ENCODE measurements around the gene PTPRN2.
"Not testable (repeated sequence)": the region's sequence is repeated elsewhere in the genome, so short reads cannot be mapped to it uniquely, and the experiment has no call there.

PTPRN2 gene

GRCh38 chr7:158357898-158358821 is 229.5 kb downstream of the PTPRN2 start:
- no peak for DNase-seq

DNA sequence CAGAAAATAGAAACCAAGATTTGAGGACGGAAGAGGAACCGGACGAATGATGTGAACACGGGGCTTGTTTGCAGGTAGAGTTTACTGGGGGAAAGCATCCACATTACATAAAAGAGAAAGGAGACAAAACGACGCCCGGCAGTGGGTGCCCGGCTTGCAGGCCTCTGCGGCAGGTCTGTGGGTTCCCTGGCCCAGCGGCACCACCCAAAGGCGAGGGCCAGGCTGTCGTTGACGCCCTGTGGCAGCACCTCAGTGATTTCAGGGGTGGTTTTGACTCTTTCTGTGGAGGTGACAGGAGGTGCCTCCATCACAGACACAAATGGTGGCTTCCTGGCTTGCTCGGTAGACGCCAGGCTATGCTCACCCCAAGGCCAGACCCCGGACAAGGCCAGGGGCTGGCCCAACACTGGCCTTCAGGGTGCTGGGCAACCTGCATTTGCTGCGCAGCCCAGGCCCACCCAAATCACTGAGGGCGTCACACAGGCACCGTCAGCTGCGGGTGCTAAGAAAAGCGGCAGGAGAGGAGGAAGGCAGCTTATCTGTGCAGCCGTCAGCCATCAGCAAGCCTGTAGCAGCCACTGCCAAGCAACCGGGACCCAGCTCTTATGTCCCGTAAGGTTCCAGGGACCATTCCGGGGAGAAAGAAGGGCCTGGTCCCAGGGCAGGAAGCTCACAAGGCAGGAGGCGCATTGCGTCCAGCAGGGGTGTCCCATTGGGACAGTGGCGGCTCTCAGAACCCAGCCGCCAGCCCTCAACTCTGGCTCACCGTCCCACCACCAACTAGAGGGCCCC is 230.3 kb downstream of the PTPRN2 start:
- DNase-seq: no peak

- DNase-seq: no peak
Observed at GRCh38 chr7:158356454-158356853, 231.2 kb downstream of the PTPRN2 start.

- no peak for DNase-seq
Observed at GRCh38 chr7:158355456-158356065, 232.1 kb downstream of the PTPRN2 start.

DNA sequence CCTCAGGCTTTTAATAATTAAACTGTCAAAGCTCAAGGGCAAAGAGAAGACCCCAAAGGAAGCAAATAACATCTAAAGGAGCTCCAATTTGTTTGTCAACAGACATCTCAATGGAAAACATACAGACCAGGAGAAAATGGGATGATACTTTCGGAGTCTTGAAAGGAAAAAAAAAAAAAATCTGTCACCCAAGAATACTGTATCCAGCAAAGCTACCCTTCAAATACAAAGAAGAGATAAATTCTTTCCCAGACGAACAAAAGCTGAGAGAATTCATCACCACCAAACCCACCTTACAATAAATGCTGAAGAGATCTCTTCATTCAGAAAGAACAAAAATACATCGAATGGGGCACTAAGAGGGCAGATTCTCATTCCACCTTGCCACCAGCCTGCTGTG is 232.8 kb downstream of the PTPRN2 start:
- DNase-seq: no peak

DNA sequence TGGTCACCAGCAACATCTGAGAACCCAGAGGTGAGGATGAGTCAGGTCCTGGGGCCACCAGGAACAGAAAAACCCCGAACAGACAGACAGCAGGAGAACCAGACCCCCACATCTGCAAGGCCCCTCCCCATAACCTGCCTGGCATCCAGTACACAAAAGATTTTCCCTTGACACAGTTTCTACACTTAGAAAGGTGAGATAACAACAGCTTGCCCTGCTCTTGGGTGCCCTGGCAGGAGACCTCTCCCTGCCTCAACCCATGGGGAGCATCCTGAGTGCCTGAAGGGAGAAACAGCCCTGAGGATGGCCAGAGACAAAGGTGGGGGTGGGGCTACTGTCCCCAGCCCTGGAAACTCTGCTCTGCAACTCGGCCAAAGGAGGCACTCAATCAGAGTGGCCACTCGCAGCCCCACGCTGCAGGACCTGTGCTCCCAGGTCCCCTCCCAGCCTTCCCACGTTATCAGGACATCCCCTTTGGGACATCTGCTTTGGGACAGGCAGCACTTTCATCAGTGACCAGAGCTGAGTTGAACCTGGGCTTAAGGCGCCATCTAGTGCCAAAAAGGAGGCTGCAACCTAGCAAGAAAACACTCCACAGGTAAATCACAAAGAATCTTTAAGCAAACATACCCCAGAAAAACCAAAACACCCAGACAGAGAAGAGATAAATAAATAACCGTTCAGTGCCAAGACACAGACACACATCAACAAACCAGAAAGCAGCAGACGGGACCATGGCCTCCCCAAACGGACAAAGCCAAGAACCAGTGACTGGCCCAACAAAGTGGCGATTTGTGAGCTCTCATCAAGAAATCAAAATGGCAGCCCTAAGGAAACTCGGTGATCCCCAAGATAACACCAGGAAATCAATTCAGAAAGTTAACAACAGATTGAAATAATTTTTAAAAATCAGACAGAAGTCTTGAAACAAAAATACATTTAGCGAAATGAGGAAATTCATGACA is 233.7 kb downstream of the PTPRN2 start:
- DNase-seq: no peak

- not testable (repeated sequence) for DNase-seq
Observed at GRCh38 chr7:158351899-158352729, 235.5 kb downstream of the PTPRN2 start.

DNA sequence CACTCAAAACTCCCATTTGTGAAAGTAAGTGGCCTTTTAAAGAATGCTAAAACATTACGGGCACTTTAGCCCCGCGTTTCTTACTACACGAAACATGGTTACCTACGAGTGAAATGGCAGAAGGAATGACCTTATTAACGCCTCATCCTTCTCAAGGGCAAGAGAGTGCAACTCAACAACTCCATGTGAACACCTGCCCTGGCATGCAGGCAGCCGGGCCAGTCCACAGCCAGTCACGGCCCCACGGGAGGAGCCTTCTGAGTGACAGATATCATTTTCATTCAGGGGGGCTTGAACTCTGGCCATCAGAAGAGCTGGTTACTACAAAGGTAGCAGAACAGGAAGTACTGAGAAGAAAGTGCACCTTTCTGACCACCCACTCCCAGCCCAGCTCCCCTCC is 236.1 kb downstream of the PTPRN2 start:
- no peak for DNase-seq

DNA sequence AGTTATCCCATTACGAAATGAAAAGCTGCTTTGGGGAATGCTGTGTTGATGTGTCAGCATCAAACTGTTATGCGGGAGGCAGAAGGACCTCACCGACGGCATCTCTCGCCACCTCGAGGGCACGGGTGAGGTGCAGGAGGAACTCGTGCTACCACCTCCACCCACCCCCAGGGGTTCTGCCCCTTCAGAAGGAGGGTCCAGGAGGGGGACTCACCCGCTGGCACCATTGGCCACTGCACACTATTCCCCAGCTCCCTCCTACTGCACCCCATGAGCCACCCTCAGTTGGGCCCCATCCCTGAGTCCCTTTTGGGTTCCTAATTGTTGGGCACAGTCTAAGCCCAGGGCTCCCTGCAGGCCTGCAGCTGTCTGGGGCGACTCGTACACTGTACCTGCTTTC is 236.6 kb downstream of the PTPRN2 start:
- no peak for DNase-seq

DNA sequence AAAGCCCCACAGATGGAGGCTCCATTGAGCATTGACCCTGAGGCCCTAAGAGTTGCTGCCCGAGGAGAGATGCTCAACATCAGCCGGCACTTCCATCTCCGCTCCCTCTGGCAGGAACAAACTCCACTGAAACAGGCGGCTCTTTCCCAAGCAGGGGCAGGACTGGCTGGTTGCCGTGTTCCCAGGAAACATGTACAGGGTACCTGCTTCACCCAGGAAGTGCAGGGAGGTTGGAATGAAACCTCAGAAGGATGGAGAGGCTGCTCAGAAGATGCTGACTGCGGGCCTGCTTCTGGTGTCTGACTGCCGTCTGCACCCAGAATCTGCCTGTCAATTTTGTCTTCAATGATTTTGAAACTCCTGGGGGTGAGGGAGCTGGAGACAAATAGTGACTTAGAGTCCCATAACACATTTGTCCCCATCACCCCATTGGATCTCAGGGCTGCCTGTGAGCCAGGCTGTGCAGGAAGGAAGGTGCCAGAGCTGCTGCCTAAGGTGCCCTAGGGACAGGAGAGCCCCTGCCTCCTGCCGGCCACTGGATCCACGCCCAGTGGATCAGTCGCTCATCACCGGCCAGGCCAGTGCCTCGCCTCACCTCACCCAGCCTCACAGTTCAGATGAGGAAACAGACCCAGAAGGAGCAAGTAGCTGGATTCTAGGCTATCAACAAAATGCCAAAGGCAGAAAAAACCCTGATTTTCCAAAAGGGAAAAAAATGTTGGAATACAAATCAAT is 237.3 kb downstream of the PTPRN2 start:
- DNase-seq: no peak

DNA sequence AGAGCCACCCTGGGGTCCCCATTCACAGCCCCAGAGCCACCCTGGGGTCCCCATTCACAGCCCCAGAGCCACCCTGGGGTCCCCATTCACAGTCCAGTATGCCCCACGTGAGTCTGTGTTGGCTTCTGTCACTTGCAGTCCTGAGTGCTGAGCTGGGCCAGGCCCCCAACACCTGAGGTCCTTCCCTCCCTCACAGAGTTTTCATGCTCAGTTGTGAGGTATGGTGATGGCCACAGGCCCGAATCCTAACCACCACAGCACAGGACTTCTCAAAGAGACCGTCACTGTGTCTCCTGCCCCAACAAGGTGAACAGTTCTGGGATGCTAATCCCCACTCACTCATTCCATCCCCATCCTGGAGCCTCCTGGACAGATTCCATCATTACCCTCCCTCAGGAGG is 239.2 kb downstream of the PTPRN2 start:
- no peak for DNase-seq

DNA sequence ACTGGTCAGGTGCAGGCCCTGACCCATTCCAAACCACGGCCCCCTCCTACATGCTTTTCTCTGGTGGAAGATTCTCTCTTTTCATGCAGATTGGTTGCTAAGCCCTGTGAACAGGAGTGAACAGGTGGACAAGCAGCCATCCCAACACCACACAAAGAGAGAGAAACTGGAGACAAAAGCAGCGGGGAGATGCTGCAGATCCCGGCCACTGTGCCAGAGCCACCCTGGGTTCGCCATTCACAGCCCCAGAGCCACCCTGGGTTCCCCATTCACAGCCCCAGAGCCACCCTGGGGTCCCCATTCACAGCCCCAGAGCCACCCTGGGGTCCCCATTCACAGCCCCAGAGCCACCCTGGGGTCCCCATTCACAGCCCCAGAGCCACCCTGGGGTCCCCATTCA is 239.6 kb downstream of the PTPRN2 start:
- DNase-seq: not testable (repeated sequence)

DNA sequence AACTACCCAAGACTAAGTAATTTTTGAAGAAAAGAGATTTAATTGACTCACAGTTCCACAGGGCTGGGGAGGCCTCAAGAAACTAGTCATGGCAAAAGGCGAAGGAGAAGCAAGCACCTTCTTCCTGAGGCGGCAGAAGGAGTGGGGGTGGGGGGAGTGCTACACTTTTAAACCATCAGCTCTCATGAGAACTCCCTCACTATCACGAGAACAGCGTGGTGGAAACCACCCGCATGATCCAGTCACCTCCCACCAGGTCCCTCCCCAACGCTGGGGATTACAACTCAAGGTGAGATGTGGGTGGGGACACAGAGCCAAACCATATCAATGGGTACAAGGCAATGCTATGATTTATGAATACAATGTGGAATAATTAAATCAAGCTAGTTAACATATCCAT is 241.9 kb downstream of the PTPRN2 start:
- no peak for DNase-seq

DNA sequence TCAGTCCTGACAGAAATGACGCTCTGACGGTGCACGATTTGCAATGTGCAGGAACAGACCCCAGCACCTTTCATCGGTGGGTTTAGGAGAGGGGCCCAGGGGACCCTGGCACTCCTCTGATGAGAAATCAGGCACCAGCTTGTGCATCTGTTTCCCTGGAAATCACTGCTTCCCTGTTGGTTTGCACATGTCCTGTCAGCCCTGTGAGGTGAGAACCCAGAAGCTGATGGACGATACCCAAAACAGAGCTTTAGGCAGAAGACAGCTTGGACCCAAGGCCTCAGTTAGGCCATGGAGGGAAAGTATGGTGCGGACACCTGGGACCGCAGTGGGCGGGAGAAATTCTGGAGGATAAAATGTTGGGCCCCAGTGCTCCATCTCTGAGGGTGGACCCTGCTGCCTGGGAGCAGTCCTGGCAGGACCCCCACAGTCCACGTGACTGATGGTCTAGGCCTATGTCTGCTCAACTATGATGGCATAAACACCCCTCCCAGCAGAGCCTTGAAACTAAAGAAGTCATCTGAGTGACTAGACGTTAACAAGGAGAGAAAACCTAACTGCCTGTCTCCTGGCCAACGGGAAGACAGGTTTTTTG is 242.8 kb downstream of the PTPRN2 start:
- no peak for DNase-seq

DNA sequence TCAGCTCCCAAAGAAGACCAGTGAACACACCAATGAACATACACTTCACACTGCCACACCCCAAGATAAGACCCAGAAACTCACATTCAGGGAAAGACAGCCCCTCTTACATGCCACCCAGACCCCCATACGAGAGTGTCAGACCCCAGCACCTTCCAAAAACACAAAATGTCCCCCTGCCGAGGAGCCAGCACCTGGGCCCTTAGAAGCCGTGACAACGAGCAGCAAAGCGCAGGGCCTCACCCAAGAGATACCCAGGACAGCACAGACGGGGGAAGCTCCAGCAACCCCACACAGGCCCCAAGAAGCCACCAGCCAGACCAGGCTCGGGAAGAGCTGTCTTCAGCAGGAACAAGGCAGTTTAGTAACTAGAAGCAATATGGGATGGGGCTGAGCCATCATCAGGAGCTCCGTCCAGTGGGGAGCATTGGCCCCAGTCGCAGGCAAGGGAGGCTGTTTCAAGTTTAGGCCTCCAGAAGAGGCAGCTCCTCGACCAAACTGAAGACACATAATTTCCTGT is 243.6 kb downstream of the PTPRN2 start:
- DNase-seq: no peak

DNA sequence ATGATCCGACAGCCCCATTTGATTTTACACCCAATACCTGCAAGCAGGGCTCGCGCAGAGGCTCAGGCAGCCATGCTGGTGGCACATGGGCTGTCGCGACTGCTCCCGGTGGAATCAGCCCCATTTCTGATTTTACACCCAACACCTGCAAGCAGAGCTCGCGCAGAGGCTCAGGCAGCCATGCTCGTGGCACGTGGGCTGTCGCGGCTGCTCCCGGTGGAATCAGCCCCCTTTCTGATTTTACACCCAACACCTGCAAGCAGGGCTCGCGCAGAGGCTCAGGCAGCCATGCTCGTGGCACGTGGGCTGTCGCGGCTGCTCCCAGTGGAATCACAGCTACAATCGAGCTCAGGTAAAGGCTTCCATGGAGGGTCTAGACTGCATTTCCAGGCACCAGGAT is 244.1 kb downstream of the PTPRN2 start:
- DNase-seq: no peak

DNA sequence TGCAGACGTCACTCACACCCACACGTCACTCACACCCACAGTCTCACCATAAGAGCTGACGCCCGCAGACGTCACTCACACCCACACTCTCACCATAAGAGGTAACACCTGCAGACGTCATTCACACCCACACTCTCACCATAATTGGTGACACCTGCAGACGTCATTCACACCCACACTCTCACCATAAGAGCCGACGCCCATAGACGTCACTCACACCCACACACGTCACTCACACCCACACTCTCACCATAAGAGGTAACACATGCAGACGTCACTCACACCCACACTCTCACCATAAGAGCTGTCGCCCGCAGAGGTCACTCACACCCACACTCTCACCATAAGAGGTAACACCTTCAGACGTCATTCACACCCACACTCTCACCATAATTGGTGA is 246.5 kb downstream of the PTPRN2 start:
- not testable (repeated sequence) for DNase-seq

- not testable (repeated sequence) for DNase-seq
Observed at GRCh38 chr7:158336952-158337351, 250.7 kb downstream of the PTPRN2 start.

GRCh38 chr7:158332516-158332915 is 255.1 kb downstream of the PTPRN2 start:
- not testable (repeated sequence) for DNase-seq
